ENCODE results near the gene TRAPPC2L. TPM values are rescaled to one million over a fixed set of nuclear protein-coding genes. Genes with fewer than 3 reads are reported as not detected.
"Not testable (repeated sequence)": the region's sequence is repeated elsewhere in the genome, so short reads cannot be mapped to it uniquely, and the experiment has no call there.

The TRAPPC2L gene
- total and polyA plus RNA-seq, 11 donors, result 20.3 to 65.7 (median 44.2) TPM

DNA sequence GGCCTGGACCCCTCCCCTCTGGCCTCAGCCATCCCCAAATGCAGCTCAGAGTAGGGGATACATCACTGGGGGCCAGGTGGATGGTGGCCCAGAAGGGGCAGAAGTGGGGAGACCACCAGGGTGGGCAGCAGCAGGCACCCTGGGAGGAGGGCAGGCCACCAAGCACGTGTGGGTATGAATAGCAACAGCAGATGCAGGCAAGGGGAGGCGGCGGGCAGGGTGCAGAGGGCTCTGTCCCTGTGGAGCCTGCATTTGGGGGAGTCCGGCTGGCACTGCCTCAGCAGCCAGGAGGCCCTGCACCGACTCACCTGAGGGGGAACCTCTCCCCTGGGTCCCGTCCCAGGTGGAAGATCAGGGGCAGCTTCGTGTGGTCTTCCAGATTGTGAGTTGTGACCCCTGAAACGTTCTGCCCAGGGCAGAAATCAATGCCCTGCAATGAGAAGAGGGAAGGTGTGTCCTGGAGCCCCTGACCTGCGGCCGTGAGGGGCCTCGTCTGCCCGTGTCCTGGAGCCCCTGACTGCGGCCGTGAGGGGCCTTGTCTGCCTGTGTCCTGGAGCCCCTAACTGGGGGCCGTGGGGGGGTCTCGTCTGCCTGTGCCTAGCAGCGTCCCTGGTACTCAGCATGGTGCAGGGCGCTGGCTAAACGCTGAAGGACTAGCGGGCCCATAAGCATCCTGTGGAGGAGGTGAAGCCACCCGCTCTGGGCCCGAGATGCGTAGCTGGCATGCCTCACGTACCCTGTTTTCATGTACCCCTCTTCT, 34.5 kb upstream of the TRAPPC2L start:
- H3K4me1 ChIP-seq, result no peaks in the 10 kb centered on the region
- H3K27me3 ChIP-seq, result no peaks in the 10 kb centered on the region
- H3K27ac ChIP-seq, result no peak overlapping the region
- peaks cover 0 to 48% (median 13%) of the 10 kb centered on the region in 9 donors for H3K36me3 ChIP-seq
- no peak overlapping the region for H3K4me3 ChIP-seq
- intact Hi-C loops (cut with DNase I), result no loop called here
- TF ChIP-seq POLR2A (IDR thresholded peaks at IDR 0.05), result no peak
- TF ChIP-seq, protein P1, sequence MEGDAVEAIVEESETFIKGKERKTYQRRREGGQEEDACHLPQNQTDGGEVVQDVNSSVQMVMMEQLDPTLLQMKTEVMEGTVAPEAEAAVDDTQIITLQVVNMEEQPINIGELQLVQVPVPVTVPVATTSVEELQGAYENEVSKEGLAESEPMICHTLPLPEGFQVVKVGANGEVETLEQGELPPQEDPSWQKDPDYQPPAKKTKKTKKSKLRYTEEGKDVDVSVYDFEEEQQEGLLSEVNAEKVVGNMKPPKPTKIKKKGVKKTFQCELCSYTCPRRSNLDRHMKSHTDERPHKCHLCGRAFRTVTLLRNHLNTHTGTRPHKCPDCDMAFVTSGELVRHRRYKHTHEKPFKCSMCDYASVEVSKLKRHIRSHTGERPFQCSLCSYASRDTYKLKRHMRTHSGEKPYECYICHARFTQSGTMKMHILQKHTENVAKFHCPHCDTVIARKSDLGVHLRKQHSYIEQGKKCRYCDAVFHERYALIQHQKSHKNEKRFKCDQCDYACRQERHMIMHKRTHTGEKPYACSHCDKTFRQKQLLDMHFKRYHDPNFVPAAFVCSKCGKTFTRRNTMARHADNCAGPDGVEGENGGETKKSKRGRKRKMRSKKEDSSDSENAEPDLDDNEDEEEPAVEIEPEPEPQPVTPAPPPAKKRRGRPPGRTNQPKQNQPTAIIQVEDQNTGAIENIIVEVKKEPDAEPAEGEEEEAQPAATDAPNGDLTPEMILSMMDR (IDR thresholded peaks at IDR 0.05), result no peak
- 94 to 98% (median 96%) methylated on average over 24 of the region's 24 CpGs for WGBS, 4 donors
- no peaks in the 10 kb centered on the region for H3K9me3 ChIP-seq
- ATAC-seq (no peak), DNase-seq (no peak)

DNA sequence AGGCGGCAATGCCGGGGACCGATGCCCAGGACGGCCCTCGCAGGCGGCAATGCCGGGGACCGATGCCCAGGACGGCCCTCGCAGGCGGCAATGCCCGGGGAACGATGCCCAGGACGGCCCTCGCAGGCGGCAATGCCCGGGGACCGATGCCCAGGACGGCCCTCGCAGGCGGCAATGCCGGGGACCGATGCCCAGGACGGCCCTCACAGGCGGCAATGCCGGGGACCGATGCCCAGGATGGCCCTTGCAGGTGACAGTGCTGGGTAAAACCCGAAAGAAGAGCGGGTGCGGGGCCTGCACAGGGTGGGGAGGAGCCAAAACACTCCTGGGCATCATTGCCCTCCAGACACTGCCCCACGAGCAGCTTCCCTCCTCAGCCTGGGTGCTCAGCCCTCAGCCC, 33.3 kb upstream of the TRAPPC2L start:
- ATAC-seq; H3K4me1 ChIP-seq; H3K27me3 ChIP-seq; H3K9me3 ChIP-seq; H3K4me3 ChIP-seq; H3K27ac ChIP-seq; DNase-seq; intact Hi-C loops (cut with DNase I): not testable (repeated sequence)
- 96 to 100% (median 98%) methylated on average over 4 to 30 of the region's 31 CpGs for WGBS, 4 donors
- H3K36me3 ChIP-seq, result peaks cover 0 to 59% (median 20%) of the 10 kb centered on the region in 9 donors

- 86 to 92% (median 89%) methylated on average over 33 of the region's 33 CpGs for WGBS, 4 donors
- no peak for ATAC-seq
Measured at GRCh38 chr16:88824256-88825077, 32.5 kb upstream of the TRAPPC2L start.

GRCh38 chr16:88825146-88825545, 31.8 kb upstream of the TRAPPC2L start:
- Histone ChIP-seq H3K27ac (no peak overlapping the region), H3K36me3 (peaks cover 0 to 62% (median 22%) of the 10 kb centered on the region in 9 donors), H3K27me3 (no peaks in the 10 kb centered on the region), H3K9me3 (no peaks in the 10 kb centered on the region), H3K4me3 (no peak overlapping the region), H3K4me1 (no peaks in the 10 kb centered on the region)
- ATAC-seq, result no peak
- WGBS, 4 donors, result 88 to 98% (median 92%) methylated on average over 10 to 12 of the region's 12 CpGs
- no peak for TF ChIP-seq POLR2A (IDR thresholded peaks at IDR 0.05)
- TF ChIP-seq, protein P1 (IDR thresholded peaks at IDR 0.05), result no peak
- intact Hi-C loops (cut with DNase I), result no loop called here
- DNase-seq, result no peak

More at GRCh38 chr16:88824256-88825077, 32.5 kb upstream of the TRAPPC2L start:
- H3K4me3 ChIP-seq, result no peak overlapping the region
- H3K4me1 ChIP-seq, result no peaks in the 10 kb centered on the region
- H3K27me3 ChIP-seq, result no peaks in the 10 kb centered on the region
- H3K27ac ChIP-seq, result no peak overlapping the region
- no peaks in the 10 kb centered on the region for H3K9me3 ChIP-seq
- no peak for DNase-seq
- TF ChIP-seq, protein P1 (IDR thresholded peaks at IDR 0.05), result no peak
- no peak for TF ChIP-seq POLR2A (IDR thresholded peaks at IDR 0.05)
- H3K36me3 ChIP-seq, result peaks cover 0 to 62% (median 22%) of the 10 kb centered on the region in 9 donors
- intact Hi-C loops (cut with DNase I), result no loop called here

All from heart left ventricle (tissue), 16 donors.